DLD1 (cell line): Measurements from ENCODE around the gene ZNF862.
"Not testable (repeated sequence)": the region's sequence is repeated elsewhere in the genome, so short reads cannot be mapped to it uniquely, and the experiment has no call there.

Experiments used
- in situ Hi-C: cut with HindIII; loops from 2 replicates; pipeline ENCODE4 v1.10.0; 2017; ENCODE audit warnings: low sequenced_read_pairs

Gene ZNF862

GRCh38 chr7:149823631-149824199, 14.5 kb upstream of the ZNF862 start:
- in situ Hi-C loops: no loop called here

DNA sequence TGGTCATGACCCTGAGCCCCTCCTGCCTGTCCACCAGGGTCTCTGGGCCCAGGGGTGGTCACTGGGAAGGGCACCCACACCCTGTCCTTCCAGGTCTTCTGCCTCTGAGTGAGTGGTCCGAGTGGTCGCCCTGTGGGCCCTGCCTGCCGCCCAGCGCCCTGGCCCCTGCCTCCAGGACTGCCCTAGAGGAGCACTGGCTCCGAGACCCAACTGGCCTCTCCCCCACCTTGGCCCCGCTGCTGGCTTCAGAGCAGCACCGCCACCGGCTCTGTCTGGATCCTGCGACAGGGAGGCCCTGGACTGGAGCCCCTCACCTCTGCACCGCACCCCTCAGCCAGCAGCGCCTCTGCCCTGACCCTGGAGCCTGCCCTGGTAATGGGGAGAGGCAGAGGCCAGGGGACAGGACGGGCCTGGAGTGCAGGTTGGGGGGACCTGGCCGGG, 13.9 kb upstream of the ZNF862 start:
- in situ Hi-C loops: no loop called here

- in situ Hi-C loops: no loop called here
Observed at GRCh38 chr7:149824748-149825566, 13.2 kb upstream of the ZNF862 start.

GRCh38 chr7:149825567-149826343, 12.4 kb upstream of the ZNF862 start:
- in situ Hi-C loops: no loop called here

DNA sequence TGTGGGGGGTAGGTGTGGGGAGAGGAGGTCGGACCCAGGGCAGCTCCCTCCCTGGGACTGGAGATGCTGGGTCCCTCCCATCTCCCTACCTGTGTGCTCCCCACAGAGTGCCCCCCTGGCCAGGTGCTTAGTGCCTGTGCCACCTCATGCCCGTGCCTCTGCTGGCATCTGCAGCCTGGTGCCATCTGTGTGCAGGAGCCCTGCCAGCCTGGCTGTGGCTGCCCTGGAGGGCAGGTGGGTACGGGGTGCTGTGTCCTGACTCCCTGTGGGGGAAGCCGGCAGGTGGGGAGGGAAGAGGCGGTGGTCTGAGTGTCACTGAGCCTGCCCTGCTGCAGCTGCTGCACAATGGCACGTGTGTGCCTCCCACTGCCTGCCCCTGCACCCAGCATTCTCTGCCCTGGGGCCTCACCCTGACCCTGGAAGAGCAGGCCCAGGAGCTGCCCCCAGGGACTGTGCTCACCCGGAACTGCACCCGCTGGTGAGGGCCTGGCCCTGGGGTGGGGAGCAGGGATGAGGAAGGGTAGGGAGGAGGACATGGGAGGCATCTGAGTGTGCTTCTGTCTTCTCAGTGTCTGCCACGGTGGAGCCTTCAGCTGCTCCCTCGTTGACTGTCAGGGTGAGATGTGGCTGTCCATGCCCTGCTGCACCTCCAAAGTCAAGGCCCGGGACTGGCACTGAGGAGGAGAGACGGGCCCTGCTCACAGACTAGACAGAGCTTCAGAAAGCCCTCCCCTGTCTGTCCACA, 11.7 kb upstream of the ZNF862 start:
- in situ Hi-C loops: no loop called here

- in situ Hi-C loops: no loop called here
Observed at GRCh38 chr7:149827089-149827981, 10.8 kb upstream of the ZNF862 start.

DNA sequence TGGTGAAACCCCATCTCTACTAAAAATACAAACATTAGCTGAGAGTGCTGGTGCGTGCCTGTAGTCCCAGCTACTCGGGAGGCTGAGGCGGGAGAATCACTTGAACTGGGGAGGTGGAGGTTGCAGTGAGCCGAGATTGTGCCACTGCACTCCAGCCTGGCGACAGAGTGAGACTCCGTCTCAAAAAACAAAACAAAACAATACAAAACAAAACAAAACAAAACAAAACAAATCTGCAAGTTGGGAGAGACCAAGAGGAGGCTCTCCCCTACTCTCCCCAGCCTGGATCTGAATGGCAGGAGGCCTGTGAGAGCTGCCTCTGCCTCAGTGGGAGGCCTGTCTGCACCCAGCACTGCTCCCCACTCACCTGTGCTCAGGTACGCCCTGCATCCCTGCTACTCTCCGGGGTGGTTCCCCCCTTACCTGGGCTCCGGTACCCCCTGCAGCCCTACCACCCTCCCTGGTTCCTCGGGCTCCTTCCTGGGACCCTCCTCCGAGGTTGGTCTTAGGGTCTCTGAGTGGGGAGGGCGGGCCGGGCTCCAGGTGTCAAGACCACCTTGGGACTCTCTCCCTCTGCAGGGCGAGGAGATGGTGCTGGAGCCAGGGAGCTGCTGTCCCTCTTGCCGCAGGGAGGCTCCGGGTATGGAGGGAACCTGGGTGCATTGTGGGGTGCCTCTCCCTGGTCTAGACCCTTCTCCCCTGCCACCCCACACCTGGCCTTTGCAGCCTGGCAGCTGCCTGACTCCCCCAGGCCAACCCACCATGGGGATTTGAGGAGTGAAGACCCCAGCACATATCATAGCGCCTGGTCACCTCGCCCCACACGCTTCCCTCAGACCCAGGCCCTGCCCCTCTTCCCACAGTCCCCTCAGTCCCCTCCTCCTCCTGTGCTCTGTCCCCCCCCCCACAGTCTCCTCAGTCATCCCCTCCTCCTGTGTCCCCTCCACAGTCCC, 9.5 kb upstream of the ZNF862 start:
- in situ Hi-C loops: no loop called here

DNA sequence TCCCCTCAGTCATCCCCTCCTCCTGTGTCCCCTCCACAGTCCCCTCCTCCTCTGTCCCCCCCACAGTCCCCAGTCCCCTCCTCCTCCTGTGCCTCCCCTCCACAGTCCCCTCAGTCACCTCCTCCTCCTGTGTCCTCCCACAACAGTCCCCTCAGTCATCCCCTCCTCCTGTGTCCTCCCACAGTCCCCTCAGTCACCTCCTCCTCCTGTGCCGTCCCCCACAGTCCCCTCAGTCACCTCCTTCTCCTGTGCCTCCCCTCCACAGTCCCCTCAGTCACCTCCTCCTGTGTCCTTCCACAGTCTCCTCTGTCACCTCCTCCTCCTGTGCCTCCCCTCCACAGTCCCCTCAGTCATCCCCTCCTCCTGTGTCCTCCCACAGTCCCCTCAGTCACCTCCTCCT, 7.6 kb upstream of the ZNF862 start:
- in situ Hi-C loops: not testable (repeated sequence)

GRCh38 chr7:149830997-149831740, 7.0 kb upstream of the ZNF862 start:
- in situ Hi-C loops: no loop called here

- in situ Hi-C loops: no loop called here
Observed at GRCh38 chr7:149831741-149832219, 6.4 kb upstream of the ZNF862 start.

DNA sequence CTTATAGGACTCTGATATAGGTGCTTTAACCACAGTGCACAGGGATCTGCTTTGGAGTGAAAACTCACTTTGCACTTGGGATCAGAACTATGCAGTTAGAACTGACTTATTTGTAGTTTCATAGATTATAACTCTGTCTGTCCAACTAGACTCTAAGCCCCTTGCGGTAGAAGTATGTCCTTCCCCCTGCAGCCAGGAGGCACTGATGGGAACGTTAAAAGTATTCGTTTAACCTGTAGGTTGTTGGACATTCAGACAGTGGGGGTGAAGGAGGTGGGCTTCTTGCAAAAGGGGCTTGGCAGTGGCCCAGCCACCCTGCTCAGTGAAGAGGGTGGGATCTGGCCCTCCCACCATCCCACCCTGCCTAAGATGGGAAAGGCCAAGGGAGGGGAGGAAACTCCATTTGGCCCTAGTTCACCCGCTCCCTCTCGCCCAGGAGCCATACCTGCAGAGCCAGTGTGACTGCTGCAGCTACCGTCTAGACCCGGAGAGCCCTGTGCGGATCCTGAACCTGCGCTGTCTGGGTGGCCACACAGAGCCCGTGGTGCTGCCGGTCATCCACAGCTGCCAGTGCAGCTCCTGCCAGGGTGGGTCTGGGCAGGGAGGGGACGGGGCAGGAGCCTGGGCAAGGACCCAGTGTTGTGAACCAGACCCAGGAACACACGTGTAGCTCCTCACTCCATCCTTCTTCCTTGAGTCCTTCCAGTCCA, 5.7 kb upstream of the ZNF862 start:
- in situ Hi-C loops: no loop called here

- in situ Hi-C loops: no loop called here
Observed at GRCh38 chr7:149833495-149834130, 4.6 kb upstream of the ZNF862 start.

DNA sequence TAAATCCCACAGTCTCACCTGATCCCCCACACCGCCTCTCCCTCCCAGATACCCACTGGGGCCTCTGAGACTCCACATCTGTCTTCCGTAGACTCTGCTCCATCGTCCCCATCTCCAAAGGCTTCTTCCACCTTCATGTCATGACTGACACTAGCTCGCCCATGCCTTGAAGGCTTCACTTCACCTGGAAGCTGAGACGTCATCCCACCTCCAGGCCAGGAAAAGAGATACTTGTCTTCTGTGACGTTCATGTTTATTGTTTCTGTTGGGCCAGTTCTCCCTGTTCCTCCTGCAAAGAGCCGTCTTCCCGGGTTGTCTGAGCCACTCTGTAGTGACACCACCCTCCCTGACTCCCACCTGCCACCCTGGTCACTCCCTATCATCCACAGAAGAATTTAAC, 3.6 kb upstream of the ZNF862 start:
- in situ Hi-C loops: no loop called here

DNA sequence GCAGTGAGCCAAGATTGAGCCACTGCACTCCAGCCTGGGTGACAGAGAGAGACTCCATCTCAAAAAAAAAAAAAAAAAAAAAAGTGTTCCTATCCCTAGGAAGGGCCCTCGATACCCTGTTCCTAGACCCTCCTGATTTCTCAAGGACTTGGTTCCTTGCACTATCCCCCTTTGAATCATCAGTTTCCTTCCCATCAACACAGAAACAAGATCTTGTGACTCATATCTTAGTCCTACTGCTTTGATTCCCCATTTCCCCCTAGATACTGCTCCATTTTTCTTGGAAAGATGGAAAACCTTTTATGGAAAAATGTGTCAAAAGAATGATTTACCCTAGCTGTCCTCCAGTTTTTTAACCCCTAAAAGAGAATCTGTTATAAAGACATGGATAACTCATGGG, 1.7 kb upstream of the ZNF862 start:
- in situ Hi-C loops: no loop called here

GRCh38 chr7:149837564-149838223, 481 bp upstream of the ZNF862 start:
- in situ Hi-C loops: no loop called here

- in situ Hi-C loops: no loop called here
Observed at GRCh38 chr7:149838992-149839408, 825 bp downstream of the ZNF862 start.
